Measurements from ENCODE around the gene TAF12. TPM values are rescaled to one million over a fixed set of nuclear protein-coding genes. Genes with fewer than 3 reads are reported as not detected.

Gene TAF12
- total RNA-seq, result 25.2 and 26.8 TPM in 2 replicates

DNA sequence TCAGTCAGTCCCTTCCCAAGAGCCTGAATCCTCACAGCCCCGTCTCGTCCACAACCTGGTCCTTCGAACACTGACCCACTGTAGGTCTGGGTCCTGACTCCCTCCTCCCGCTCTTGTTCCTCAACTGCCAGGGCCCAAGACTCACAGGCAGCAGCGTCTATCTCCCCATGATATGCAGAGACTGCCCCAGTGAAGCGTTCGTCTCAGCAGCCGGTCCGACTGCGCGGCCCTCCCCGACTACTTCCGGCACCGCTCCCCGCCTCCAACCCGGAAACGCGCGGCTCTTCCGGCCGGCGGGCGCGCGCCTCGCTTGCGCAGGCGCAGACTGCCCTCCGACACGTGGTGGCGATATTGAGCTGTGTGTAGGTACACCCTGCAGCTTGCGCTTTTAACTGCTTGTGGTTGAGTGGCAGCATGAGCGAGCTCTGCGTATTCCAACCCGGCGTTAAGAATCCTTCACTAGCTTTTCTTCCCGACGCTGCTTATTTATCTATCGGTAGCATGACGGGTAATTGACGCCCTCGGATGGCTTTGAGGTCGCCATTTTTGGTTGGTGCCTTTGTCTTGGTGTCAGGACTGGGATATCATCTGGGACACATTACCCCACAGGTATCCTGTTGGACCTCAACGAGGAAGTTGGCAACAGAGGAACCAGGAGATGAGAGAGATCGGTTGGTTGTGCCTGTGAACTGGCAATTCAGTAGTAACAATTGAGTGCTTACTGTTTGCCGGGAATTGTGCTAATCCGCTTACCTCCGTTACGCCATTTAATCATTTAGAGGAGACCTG is at the start of gene TAF12:
TSS of gene TAF12 (minus strand) at position 221 of the 789 bp plus-strand sequence. CDS start 20,986 bp downstream, outside the sequence.

DNA sequence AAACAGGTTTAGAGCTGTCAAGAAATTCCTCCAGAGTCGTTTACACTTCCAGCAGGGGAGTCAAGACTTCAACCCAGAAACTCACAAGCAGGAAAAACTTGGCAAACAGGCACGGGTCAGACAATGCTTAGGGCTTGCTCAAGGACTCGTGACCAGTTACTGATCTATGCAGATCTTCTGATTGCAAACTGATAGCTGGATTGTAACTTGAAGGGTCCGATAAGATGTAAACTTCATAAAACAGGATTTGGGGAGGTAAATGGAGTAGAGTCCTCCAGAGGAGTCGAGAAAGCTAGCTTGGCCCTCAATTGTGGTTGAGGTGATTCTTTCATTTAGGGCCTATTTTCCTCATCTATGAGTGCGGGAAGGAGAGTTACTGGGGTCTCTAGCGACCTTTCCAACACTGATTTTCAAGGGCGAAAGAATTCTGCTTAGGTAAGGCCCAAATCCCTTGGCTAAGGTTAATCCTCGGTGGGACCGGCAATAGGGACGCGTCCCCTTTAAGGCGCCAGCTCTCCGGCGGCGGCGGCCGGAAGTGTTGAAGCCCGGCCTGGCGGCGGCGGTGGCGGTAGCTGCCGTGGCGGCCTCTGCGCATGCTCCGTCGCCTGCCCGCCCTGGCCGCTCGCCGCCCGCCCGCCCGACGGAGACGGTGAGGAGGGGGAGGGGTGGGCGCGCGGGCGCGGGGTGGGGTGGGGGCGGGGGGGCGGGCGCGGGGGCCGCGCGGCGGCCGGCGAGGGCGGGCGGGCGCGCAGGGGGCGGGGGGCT is 25.5 kb upstream of the TAF12 start, which contains the start of gene GMEB1:
TSS of gene GMEB1 (plus strand) at position 594 of the 765 bp plus-strand sequence. CDS start 14,829 bp downstream, outside the sequence.

GRCh38 chr1:28648474-28649198 is 5.8 kb upstream of the TAF12 start, which contains the start of gene RNU11:
TSS of gene RNU11 (plus strand) at chr1:28648600.

DNA sequence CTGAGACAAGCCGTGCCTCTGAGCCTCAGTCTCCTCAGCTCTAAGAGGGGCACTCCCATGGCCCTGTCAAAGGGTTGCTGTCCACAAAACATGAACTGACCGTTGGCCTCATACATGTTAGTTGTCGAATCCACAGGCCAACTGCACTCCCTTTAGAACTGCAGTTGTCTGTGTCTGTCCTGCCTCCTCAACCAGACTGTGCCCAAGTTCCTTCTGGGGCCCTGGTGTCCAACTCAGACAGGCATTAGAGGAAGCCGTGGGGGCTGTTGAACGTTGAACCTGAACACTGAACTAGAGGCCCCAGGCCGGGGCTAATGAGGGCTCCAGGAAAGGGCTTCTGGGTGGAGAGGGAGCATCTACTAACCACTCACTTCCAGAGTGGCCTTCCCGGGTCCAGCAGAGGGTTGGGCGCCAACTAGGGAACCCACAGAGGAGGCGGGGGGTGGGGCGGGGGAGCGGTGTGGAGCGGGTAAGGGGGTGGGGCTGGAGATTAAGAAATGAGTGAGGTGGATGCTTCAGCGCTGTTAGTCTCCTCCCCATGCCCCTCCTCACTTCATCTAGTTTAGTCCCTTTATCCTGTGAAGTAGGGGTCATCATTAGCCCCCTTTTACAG is 51.1 kb downstream of the TAF12 start, which contains the start of gene RAB42:
TSS of gene RAB42 (plus strand) at position 558 of the 613 bp plus-strand sequence. CDS start 247 bp downstream, outside the sequence.

Other genes starting within 250 kb of the TAF12 start
- gene RCC1, start 137.0 kb downstream of the TAF12 start, total RNA-seq, result 32.4 and 80.8 TPM in 2 replicates
- gene TRNAU1AP, start 90.0 kb downstream of the TAF12 start, total RNA-seq, result 22.3 and 28.1 TPM in 2 replicates
- 0.87 and 1.5 TPM in 2 replicates for gene RAB42, start 50.8 kb downstream of the TAF12 start, total RNA-seq
- gene RNU11, start 5.5 kb upstream of the TAF12 start, total RNA-seq, result not detected in 2 replicates
- gene GMEB1, start 25.7 kb upstream of the TAF12 start, total RNA-seq, result 4.9 and 5.8 TPM in 2 replicates
- 35.3 and 44.1 TPM in 2 replicates for gene YTHDF2, start 93.9 kb upstream of the TAF12 start, total RNA-seq
- gene OPRD1, start 169.1 kb upstream of the TAF12 start, total RNA-seq, result not detected in 2 replicates